GM23248 (cell line): ENCODE data around the gene GOLT1B. TPM values are rescaled to one million over a fixed set of nuclear protein-coding genes. Genes with fewer than 3 reads are reported as not detected.

Experiments used
- DNase-seq: peaks from one replicate; pipeline ENCODE4 v3.0.0-alpha.2; 2015
- H2AFZ ChIP-seq: fragments of 200-600 bp; sonication (generic); 2 replicates; pipeline ENCODE4 v1.6.1; 2016; ENCODE audit warnings: antibody characterized with exemption
- H3F3A ChIP-seq: fragments of 200-600 bp; sonication (generic); 2 replicates; pipeline ENCODE4 v1.6.1; 2016; ENCODE audit warnings: mild to moderate bottlenecking, antibody characterized with exemption, mixed run types; ENCODE audit not compliant: insufficient read depth
- H3K27ac ChIP-seq: fragments of 200-600 bp; sonication (generic); 2 replicates; pipeline ENCODE4 v1.5.1; 2016; ENCODE audit warnings: mild to moderate bottlenecking
- H3K27me3 ChIP-seq: fragments of 200-600 bp; sonication (generic); replicated peaks from 2 replicates; pipeline ENCODE4 v1.6.1; 2016; ENCODE audit warnings: mild to moderate bottlenecking; ENCODE audit not compliant: insufficient read depth
- H3K36me3 ChIP-seq: fragments of 200-600 bp; sonication (generic); 2 replicates; pipeline ENCODE4 v1.6.1; 2016; ENCODE audit warnings: low read depth, mild to moderate bottlenecking
- H3K4me1 ChIP-seq: fragments of 200-600 bp; sonication (generic); 2 replicates; pipeline ENCODE4 v1.6.1; 2016; ENCODE audit warnings: mild to moderate bottlenecking; ENCODE audit not compliant: insufficient read depth
- H3K4me2 ChIP-seq: fragments of 200-600 bp; sonication (generic); one replicate; pipeline ENCODE4 v1.6.1; 2016; ENCODE audit warnings: mild to moderate bottlenecking; ENCODE audit not compliant: unreplicated experiment
- H3K4me3 ChIP-seq: fragments of 200-600 bp; sonication (generic); 2 replicates; pipeline ENCODE4 v1.5.1; 2016; ENCODE audit warnings: mild to moderate bottlenecking
- H3K79me2 ChIP-seq: fragments of 200-600 bp; sonication (generic); 2 replicates; pipeline ENCODE4 v1.6.1; 2016; ENCODE audit warnings: mild to moderate bottlenecking; ENCODE audit not compliant: insufficient read depth
- H3K9ac ChIP-seq: fragments of 200-600 bp; sonication (generic); 2 replicates; pipeline ENCODE4 v1.6.1; 2016; ENCODE audit warnings: mild to moderate bottlenecking
- H3K9me2 ChIP-seq: fragments of 200-600 bp; sonication (generic); 2 replicates; pipeline ENCODE4 v1.6.1; 2016; ENCODE audit warnings: mixed run types, mild to moderate bottlenecking, moderate library complexity; ENCODE audit not compliant: insufficient read depth
- H3K9me3 ChIP-seq: fragments of 200-600 bp; sonication (generic); one replicate; pipeline ENCODE4 v1.6.1; 2017; ENCODE audit warnings: low read depth
- H4K20me1 ChIP-seq: fragments of 200-600 bp; sonication (generic); 2 replicates; pipeline ENCODE4 v1.6.0; 2016; ENCODE audit not compliant: insufficient read depth
- EZH2 ChIP-seq: fragments of 200-600 bp; sonication (generic); IDR thresholded peaks from 2 replicates; pipeline ENCODE4 v1.6.1; 2018; ENCODE audit warnings: antibody characterized with exemption, mild to moderate bottlenecking; ENCODE audit not compliant: insufficient read depth, poor library complexity, severe bottlenecking
- EZH2phosphoT487 ChIP-seq: fragments of 200-600 bp; sonication (generic); IDR thresholded peaks from 2 replicates; pipeline ENCODE4 v1.6.1; 2018; ENCODE audit warnings: antibody characterized with exemption, moderate library complexity, mild to moderate bottlenecking, low read depth; ENCODE audit not compliant: insufficient read depth
- WGBS, 2 experiments: methylation state at CpG; one replicate each; pipeline ENCODE4 v1.1.6; 2015 to 2017; ENCODE audit warnings: low lambda C conversion rate in 2 of 2, low coverage in 1 of 2; ENCODE audit errors: missing lambda C conversion rate in 2 of 2; 5-methylcytosine and 5-hydroxymethylcytosine counted together
- in situ Hi-C: fragments of 300-500 bp; cut with MboI; formaldehyde crosslinking; loops from 2 replicates; pipeline ENCODE4 v1.15.0; 2020
- polyA plus RNA-seq: library from polyadenylated mRNA; unstranded; fragments of >200 nt; fragmentation: Nextera tagmentation; extraction: Ambion mirVana; gene quantifications from 2 replicates; pipeline ENCODE4 v1.2.1, GENCODE V29; 2016
- total RNA-seq: library from RNA; depleted of rRNA; stranded (reverse); fragments of >200 nt; shearing (Covaris generic); gene quantifications from 2 replicates; pipeline ENCODE4 v1.2.3, GENCODE V29; 2014

The GOLT1B gene
- total and polyA plus RNA-seq, 2 experiments from 2014 or later = 73.0 to 105 TPM

GRCh38 chr12:21507849-21508248 lies 6.3 kb downstream of the GOLT1B start:
- Histone ChIP-seq H4K20me1 (peaks cover 21% of the 10 kb centered on the region; the same call in 1 of the 2 replicates), H3K9me2 (no peaks in the 10 kb centered on the region), H2AFZ (no peak overlapping the region), H3K9me3 (no peaks in the 10 kb centered on the region), H3K27me3 (no peaks in the 10 kb centered on the region), H3K27ac (no peak overlapping the region), H3K4me3 (no peak overlapping the region), H3K36me3 (peaks cover 39% of the 10 kb centered on the region), H3K4me1 (peaks cover 29% of the 10 kb centered on the region), H3F3A (peaks cover 11% of the 10 kb centered on the region; the same call in 1 of the 2 replicates), H3K79me2 (peaks cover 99% of the 10 kb centered on the region), H3K4me2 (no peak overlapping the region), H3K9ac (no peak overlapping the region)
- in situ Hi-C loops = no loop called here
- DNase-seq = no peak
- no peak for TF ChIP-seq EZH2
- no peak for TF ChIP-seq EZH2phosphoT487
- 70 to 75% methylated on average over 2 of the region's 2 CpGs for WGBS, 2 experiments

DNA sequence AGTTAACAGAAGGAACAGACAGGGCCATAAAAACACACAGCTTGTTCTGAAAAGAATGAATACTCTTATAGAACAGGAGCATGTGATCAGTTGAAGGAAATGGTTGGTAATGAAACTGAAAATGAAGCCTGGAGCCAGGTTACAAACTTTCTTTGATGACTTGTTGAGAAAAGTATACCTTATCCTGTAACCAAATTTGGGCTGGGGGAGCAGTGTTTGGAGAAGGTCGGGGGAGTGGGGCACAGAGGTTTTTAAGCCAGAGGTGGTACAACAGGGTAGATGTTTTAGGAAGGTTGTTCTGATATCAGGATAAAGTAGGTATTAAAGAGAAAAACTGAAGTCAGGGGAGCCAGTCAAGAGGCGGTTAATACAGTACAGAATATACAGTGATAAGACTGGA lies 8.2 kb downstream of the GOLT1B start:
- Histone ChIP-seq H3K4me3 (no peak overlapping the region), H3K36me3 (peaks cover 57% of the 10 kb centered on the region), H3K9me2 (no peaks in the 10 kb centered on the region), H4K20me1 (peaks cover 21% of the 10 kb centered on the region; the same call in 1 of the 2 replicates), H3K27me3 (no peaks in the 10 kb centered on the region), H3K79me2 (peaks cover 93% of the 10 kb centered on the region), H3F3A (peaks cover 11% of the 10 kb centered on the region; the same call in 1 of the 2 replicates), H2AFZ (no peak overlapping the region), H3K9ac (no peak overlapping the region), H3K4me2 (no peak overlapping the region), H3K27ac (no peak overlapping the region), H3K9me3 (no peaks in the 10 kb centered on the region), H3K4me1 (peaks cover 12% of the 10 kb centered on the region)
- in situ Hi-C loops = no loop called here
- WGBS, 2 experiments = 10 to 13% methylated on average over 2 of the region's 2 CpGs
- DNase-seq = no peak
- TF ChIP-seq EZH2phosphoT487 (no peak), EZH2 (no peak)

DNA sequence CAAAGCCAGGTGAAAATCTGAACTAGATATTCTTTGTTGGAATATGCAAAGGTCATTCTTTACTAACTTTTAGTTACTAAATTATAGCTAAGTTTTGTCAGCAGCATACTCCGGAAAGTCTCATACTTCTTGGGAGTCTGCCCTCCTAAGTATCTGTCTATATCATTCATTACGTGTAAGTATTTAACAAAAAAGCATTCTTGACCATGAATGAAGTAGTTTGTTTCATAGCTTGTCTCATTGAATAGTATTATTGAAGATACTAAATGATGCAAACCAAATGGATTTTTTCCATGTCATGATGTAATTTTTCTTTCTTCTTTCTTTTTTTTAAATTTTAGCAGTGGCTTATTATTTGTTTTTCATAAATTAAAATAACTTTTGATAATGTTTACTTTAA lies 14.7 kb downstream of the GOLT1B start:
- Histone ChIP-seq H3K9ac (no peak overlapping the region), H3K9me3 (no peaks in the 10 kb centered on the region), H3K9me2 (no peaks in the 10 kb centered on the region), H3K4me3 (no peak overlapping the region), H3K36me3 (peaks cover 64% of the 10 kb centered on the region), H3K4me1 (no peaks in the 10 kb centered on the region), H4K20me1 (no peaks in the 10 kb centered on the region), H3K27me3 (no peaks in the 10 kb centered on the region), H3K27ac (no peak overlapping the region), H3F3A (peaks cover 29% of the 10 kb centered on the region), H2AFZ (no peak overlapping the region), H3K4me2 (no peak overlapping the region), H3K79me2 (peaks cover 29% of the 10 kb centered on the region)
- in situ Hi-C loops = no loop called here
- no peak for DNase-seq
- no peak for TF ChIP-seq EZH2phosphoT487
- no peak for TF ChIP-seq EZH2
- WGBS, 2 experiments = 97 to 98% methylated on average over 2 of the region's 2 CpGs

DNA sequence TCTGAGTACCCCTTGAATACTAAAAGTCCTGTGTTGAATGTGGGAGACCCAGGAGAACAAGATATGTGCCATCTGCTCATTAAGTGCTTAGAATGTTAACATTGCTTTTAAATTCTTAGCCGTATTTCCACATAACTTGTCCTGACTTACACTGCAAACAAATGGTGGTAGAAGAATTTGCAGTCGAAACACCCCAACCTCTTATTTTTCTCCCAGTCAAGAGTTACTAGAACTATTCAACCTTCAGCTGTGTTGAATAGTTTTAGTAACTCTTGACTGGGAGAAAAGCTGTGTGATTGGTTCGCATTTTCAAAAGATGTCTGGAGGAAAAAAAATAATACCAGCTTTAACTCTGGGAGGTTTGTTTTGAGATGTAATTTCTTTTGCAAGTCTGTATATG lies 16.9 kb downstream of the GOLT1B start:
- H3K27me3 ChIP-seq = no peaks in the 10 kb centered on the region
- H3K9me2 ChIP-seq = no peaks in the 10 kb centered on the region
- H3K27ac ChIP-seq = no peak overlapping the region
- in situ Hi-C loops = no loop called here
- peaks cover 7% of the 10 kb centered on the region for H3K79me2 ChIP-seq
- peaks cover 41% of the 10 kb centered on the region for H3F3A ChIP-seq
- no peak for DNase-seq
- H3K9ac ChIP-seq = no peak overlapping the region
- H3K4me3 ChIP-seq = no peak overlapping the region
- WGBS, 2 experiments = 86 to 89% methylated on average over 3 of the region's 3 CpGs
- H3K9me3 ChIP-seq = no peaks in the 10 kb centered on the region
- H3K4me1 ChIP-seq = no peaks in the 10 kb centered on the region
- no peaks in the 10 kb centered on the region for H4K20me1 ChIP-seq
- no peak overlapping the region for H3K4me2 ChIP-seq
- no peak overlapping the region for H2AFZ ChIP-seq
- TF ChIP-seq EZH2 (no peak), EZH2phosphoT487 (no peak)
- peaks cover 45% of the 10 kb centered on the region for H3K36me3 ChIP-seq

DNA sequence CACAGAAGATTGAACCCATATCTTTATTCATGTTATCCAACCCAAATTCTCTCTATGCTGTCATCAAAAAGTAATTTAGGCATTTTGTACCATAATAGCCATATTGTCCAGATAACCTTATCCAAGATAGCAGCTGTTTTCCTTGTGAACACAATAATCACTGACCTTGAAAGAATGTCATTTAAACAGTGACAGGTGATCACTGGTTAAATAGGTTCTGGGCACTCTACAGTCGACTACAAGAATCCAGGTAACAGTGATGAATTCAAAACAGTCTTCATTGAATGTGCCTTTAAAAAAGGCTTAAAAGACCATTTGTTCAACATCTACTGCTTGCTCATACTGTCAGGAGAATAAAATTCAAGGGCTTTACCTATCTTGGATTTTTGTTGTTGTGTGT lies 20.0 kb downstream of the GOLT1B start:
- no peak for DNase-seq
- H2AFZ ChIP-seq = no peak overlapping the region
- no peaks in the 10 kb centered on the region for H3K4me1 ChIP-seq
- peaks cover 16% of the 10 kb centered on the region for H3K36me3 ChIP-seq
- H3K9ac ChIP-seq = no peak overlapping the region
- peaks cover 41% of the 10 kb centered on the region for H3F3A ChIP-seq
- no peaks in the 10 kb centered on the region for H3K79me2 ChIP-seq
- H3K27ac ChIP-seq = no peak overlapping the region
- in situ Hi-C loops = no loop called here
- no peak overlapping the region for H3K4me3 ChIP-seq
- H3K9me2 ChIP-seq = no peaks in the 10 kb centered on the region
- TF ChIP-seq EZH2 = no peak
- no peaks in the 10 kb centered on the region for H3K9me3 ChIP-seq
- no peaks in the 10 kb centered on the region for H4K20me1 ChIP-seq
- WGBS, 2 experiments = 45 to 49% methylated on average over 1 of the region's 1 CpG
- H3K27me3 ChIP-seq = no peaks in the 10 kb centered on the region
- no peak overlapping the region for H3K4me2 ChIP-seq
